GM21737 (cell line): ENCODE measurements around the gene DRAXIN.
"Not testable (repeated sequence)": the region's sequence is repeated elsewhere in the genome, so short reads cannot be mapped to it uniquely, and the experiment has no call there.

Experiments
- ATAC-seq: cut with Tn5 transposase; IDR thresholded peaks from one replicate; pipeline ENCODE4 v1.9.1; 2021; ENCODE audit warnings: mild to moderate bottlenecking, moderate library complexity; ENCODE audit not compliant: unreplicated experiment

Gene DRAXIN

GRCh38 chr1:11691302-11691914 lies at the start of gene DRAXIN:
Gene DRAXIN (plus strand): TSS chr1:11691710. CDS start chr1:11706259, 14,549 bp downstream.
- no peak for ATAC-seq

- no peak for ATAC-seq
These were observed 49.7 kb upstream of the DRAXIN start for GRCh38 chr1:11641776-11642305.

- not testable (repeated sequence) for ATAC-seq
These were observed 49.0 kb upstream of the DRAXIN start for GRCh38 chr1:11642418-11643017.

- no peak for ATAC-seq
These were observed 47.7 kb upstream of the DRAXIN start for GRCh38 chr1:11643782-11644181.

GRCh38 chr1:11645270-11645669 lies 46.2 kb upstream of the DRAXIN start:
- ATAC-seq: no peak

- no peak for ATAC-seq
These were observed 45.7 kb upstream of the DRAXIN start for GRCh38 chr1:11645670-11646265.

- ATAC-seq: no peak
These were observed 45.2 kb upstream of the DRAXIN start for GRCh38 chr1:11646317-11646716.

- no peak for ATAC-seq
These were observed 44.2 kb upstream of the DRAXIN start for GRCh38 chr1:11647333-11647732.

GRCh38 chr1:11648039-11648438 lies 43.5 kb upstream of the DRAXIN start:
- no peak for ATAC-seq

- no peak for ATAC-seq
These were observed 42.8 kb upstream of the DRAXIN start for GRCh38 chr1:11648732-11649158.

GRCh38 chr1:11649237-11649623 lies 42.3 kb upstream of the DRAXIN start:
- ATAC-seq: no peak

- no peak for ATAC-seq
These were observed 41.7 kb upstream of the DRAXIN start for GRCh38 chr1:11649624-11650330.

GRCh38 chr1:11650331-11650991 lies 41.0 kb upstream of the DRAXIN start:
- ATAC-seq: no peak

- ATAC-seq: no peak
These were observed 40.5 kb upstream of the DRAXIN start for GRCh38 chr1:11651017-11651416.

- no peak for ATAC-seq
These were observed 39.2 kb upstream of the DRAXIN start for GRCh38 chr1:11652203-11652780.

- no peak for ATAC-seq
These were observed 38.2 kb upstream of the DRAXIN start for GRCh38 chr1:11653101-11653860.

- ATAC-seq: no peak
These were observed 37.7 kb upstream of the DRAXIN start for GRCh38 chr1:11653861-11654136.

- ATAC-seq: peak; percentile 75
These were observed 37.2 kb upstream of the DRAXIN start, which contains the start of the genes FBXO2 and FBXO44 for GRCh38 chr1:11654137-11654938. Gene FBXO2 (minus strand): TSS chr1:11654429. CDS start chr1:11654340, 89 bp downstream. Gene FBXO44 (plus strand): TSS chr1:11654877. CDS start chr1:11655836, 959 bp downstream.
